ENCODE results near the gene PVR. TPM values are rescaled to one million over a fixed set of nuclear protein-coding genes. Genes with fewer than 3 reads are reported as not detected.

Gene PVR
- total RNA-seq, 2 experiments from 2014 or later, result 0.67 to 0.82 TPM

GRCh38 chr19:44617110-44617880 lies 26.4 kb upstream of the PVR start:
- H3K4me1 Mint-ChIP-seq (ENCODE audit: low read depth), result no peaks in the 10 kb centered on the region
- H3K9me3 Mint-ChIP-seq, result no peaks in the 10 kb centered on the region
- no peak overlapping the region for H3K27ac Mint-ChIP-seq
- H3K4me3 Mint-ChIP-seq, result no peak overlapping the region
- ChIA-PET CTCF (no interaction called here), POLR2A (no interaction called here)
- H3K36me3 Mint-ChIP-seq (ENCODE audit: low read depth), result no peaks in the 10 kb centered on the region
- no peaks in the 10 kb centered on the region for H3K27me3 Mint-ChIP-seq
- Histone ChIP-seq H3K27me3 (ENCODE audit: control insufficient read depth in 1 of 2, insufficient read depth in 2 of 2, low read length in 2 of 2) (peaks cover 0 to 2% of the 10 kb centered on the region in 2 experiments), H3K4me1 (ENCODE audit: insufficient read depth, low read length) (no peaks in the 10 kb centered on the region), H3K27ac (ENCODE audit: low read depth in 1 of 2, low read length in 2 of 2) (no peak overlapping the region), H3K36me3 (ENCODE audit: insufficient read depth, low read length) (no peaks in the 10 kb centered on the region), H3K9me3 (ENCODE audit: control insufficient read depth in 1 of 2, insufficient read depth in 1 of 2, low read length in 2 of 2) (peaks cover 0 to 21% of the 10 kb centered on the region in 2 experiments), H3K4me3 (ENCODE audit: low read length) (no peak overlapping the region)
- ATAC-seq (ENCODE audit: poor library complexity), result no peak
- no peak for DNase-seq
- intact Hi-C loops (cut with DNase I, micrococcal nuclease), result no loop called here
- TF ChIP-seq CTCF (IDR thresholded peaks at IDR 0.05), result no peak

GRCh38 chr19:44618640-44619357 lies 24.9 kb upstream of the PVR start:
- intact Hi-C loops (cut with DNase I, micrococcal nuclease), result no loop called here
- Mint-ChIP-seq H3K27ac (no peak overlapping the region), H3K36me3 (ENCODE audit: low read depth) (no peaks in the 10 kb centered on the region), H3K9me3 (no peaks in the 10 kb centered on the region), H3K4me1 (ENCODE audit: low read depth) (no peaks in the 10 kb centered on the region), H3K27me3 (no peaks in the 10 kb centered on the region), H3K4me3 (no peak overlapping the region)
- no peaks in the 10 kb centered on the region for H3K36me3 ChIP-seq (ENCODE audit: insufficient read depth, low read length)
- DNase-seq (no peak), ATAC-seq (ENCODE audit: poor library complexity) (no peak)
- no peaks in the 10 kb centered on the region for H3K4me1 ChIP-seq (ENCODE audit: insufficient read depth, low read length)
- CTCF ChIA-PET, result no interaction called here
- H3K27ac ChIP-seq (ENCODE audit: low read depth in 1 of 2, low read length in 2 of 2), result no peak overlapping the region
- H3K27me3 ChIP-seq (ENCODE audit: control insufficient read depth in 1 of 2, insufficient read depth in 2 of 2, low read length in 2 of 2), result peaks cover 0 to 2% of the 10 kb centered on the region in 2 experiments
- POLR2A ChIA-PET, result no interaction called here
- H3K4me3 ChIP-seq (ENCODE audit: low read length), result no peak overlapping the region
- no peak for TF ChIP-seq CTCF (IDR thresholded peaks at IDR 0.05)
- peaks cover 0 to 18% of the 10 kb centered on the region in 2 experiments for H3K9me3 ChIP-seq (ENCODE audit: control insufficient read depth in 1 of 2, insufficient read depth in 1 of 2, low read length in 2 of 2)

- ChIA-PET POLR2A (no interaction called here), CTCF (no interaction called here)
- Histone ChIP-seq H3K36me3 (ENCODE audit: insufficient read depth, low read length) (no peaks in the 10 kb centered on the region), H3K4me3 (ENCODE audit: low read length) (no peak overlapping the region), H3K27me3 (ENCODE audit: control insufficient read depth in 1 of 2, insufficient read depth in 2 of 2, low read length in 2 of 2) (peaks cover 0 to 2% of the 10 kb centered on the region in 2 experiments), H3K4me1 (ENCODE audit: insufficient read depth, low read length) (no peaks in the 10 kb centered on the region), H3K27ac (ENCODE audit: low read depth in 1 of 2, low read length in 2 of 2) (no peak overlapping the region), H3K9me3 (ENCODE audit: control insufficient read depth in 1 of 2, insufficient read depth in 1 of 2, low read length in 2 of 2) (peaks cover 0 to 10% of the 10 kb centered on the region in 2 experiments)
- no peaks in the 10 kb centered on the region for H3K9me3 Mint-ChIP-seq
- TF ChIP-seq CTCF (IDR thresholded peaks at IDR 0.05), result no peak
- H3K27me3 Mint-ChIP-seq, result no peaks in the 10 kb centered on the region
- H3K36me3 Mint-ChIP-seq (ENCODE audit: low read depth), result no peaks in the 10 kb centered on the region
- DNase-seq (no peak), ATAC-seq (ENCODE audit: poor library complexity) (no peak)
- no peak overlapping the region for H3K27ac Mint-ChIP-seq
- intact Hi-C loops (cut with DNase I, micrococcal nuclease), result no loop called here
- H3K4me3 Mint-ChIP-seq, result no peak overlapping the region
- no peaks in the 10 kb centered on the region for H3K4me1 Mint-ChIP-seq (ENCODE audit: low read depth)
Observed at GRCh38 chr19:44620667-44621066, 23.0 kb upstream of the PVR start.

All from CD4-positive, alpha-beta T cell (primary cell).